KG1 (cell line): ENCODE results near the gene MAPK10.

Experiments
- DNase-seq: peaks from one replicate; lab custom pipeline; 2025; lab: John Stamatoyannopoulos, UW

Gene MAPK10

DNA sequence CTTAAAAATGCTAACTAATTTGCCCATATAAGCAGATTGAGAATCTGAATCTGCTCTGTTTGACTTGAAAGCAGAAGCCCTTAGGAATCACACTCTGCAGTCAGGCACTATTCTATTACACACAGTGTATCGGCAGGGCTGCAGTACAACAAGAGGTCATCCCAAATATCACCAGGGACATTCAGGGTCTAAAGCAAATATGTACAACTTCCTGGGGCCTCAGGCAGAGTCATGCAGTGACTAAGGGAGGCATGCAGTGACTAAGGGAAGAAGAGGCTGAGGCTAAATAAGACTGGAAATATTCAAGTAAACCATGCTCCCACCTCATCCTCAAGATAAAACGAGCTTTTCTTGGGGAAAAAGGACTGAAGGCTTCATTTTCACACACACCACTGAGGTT is 20.9 kb downstream of the MAPK10 start:
- DNase-seq = no peak

DNA sequence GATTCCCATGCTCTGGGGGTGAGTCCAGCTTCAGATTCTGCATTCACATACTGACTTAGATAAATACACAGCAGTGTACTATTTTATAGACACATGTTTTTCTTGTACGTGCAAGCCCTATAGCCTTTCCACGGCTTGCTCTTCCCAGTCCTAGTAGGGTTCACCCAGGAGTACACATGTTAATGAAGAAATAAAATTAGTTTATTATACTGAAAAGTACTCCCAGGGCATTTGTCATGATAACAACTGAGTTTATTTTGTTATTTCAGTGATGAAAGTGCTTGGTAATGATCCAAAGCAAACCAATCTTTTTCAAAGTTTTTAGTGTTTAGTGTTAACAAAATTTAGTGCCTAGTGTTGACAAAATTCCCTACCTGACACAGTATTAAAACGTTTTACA is 21.3 kb downstream of the MAPK10 start:
- DNase-seq = no peak

DNA sequence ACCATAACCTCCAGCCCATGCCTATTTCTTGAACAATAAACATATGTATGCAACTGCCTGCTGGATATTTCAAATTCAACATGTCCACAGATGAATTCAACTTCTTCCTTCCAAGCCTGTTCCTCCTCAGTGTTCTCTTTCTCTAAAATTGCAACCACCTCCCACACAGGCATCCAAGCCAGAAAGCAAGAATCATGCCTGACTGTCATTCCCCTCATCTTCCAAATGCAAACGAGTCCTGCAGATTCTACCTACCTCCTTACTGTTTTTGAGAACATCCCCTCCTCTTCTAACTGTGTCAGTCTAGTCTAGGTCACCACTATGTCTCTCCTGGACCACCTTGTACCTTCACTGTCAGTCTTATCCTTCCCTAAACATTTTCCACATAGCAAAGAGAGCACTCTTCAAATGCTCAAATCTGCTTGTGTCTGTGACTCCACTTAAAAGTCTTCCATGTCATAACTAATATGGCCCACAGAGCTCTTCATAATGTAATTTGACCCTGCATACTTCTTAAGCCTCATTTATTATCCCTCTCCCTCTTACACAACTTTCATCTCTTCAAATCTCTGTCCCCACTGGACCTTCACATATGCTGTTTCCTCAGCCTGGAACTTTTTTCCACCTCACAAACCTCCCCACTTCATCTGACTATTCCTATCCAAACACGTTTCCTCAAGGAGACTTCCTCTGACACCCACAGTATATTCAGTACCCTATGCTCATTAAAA is 25.7 kb downstream of the MAPK10 start:
- DNase-seq = no peak

DNA sequence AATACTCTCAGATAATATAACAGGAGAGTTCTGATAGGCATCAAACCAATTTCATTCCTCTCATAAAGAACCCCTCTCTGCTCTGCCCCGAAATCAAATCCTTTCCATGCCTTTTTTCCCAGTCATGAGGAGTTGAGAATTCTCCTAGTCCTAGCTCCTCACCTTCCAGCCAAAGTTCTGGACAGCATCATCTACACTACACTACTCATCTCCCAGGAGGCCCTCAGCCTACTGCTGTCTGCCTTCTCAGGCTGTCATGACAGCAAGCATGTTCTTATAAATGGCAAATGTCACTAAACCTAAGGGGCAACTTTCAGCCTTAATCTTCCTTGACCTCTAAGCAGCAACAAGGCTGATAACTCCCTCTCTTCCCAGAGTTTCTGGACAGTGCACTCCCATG is 26.6 kb downstream of the MAPK10 start:
- DNase-seq = no peak

GRCh38 chr4:86330961-86331742 is 28.7 kb downstream of the MAPK10 start:
- DNase-seq = peak; percentile 37

DNA sequence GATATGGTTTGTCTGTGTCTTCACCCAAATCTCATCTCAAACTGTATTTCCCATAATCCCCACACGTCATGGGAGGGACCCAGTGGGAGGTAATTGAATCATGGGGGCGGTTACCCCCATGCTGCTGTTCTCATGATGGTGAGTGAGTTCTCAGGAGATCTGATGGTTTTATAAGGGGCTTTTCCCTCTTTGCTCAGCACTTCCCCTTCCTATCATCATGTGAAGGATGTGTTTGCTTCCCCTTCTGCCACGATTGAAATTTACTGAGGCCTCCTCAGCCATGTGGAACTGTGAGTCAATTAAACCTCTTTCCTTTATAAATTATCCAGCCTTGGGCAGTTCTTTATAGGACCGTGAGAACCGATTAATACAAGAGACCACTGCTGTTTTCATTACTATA is 29.4 kb downstream of the MAPK10 start:
- peak; percentile 33 for DNase-seq

GRCh38 chr4:86329431-86329830 is 30.4 kb downstream of the MAPK10 start:
- DNase-seq = no peak

DNA sequence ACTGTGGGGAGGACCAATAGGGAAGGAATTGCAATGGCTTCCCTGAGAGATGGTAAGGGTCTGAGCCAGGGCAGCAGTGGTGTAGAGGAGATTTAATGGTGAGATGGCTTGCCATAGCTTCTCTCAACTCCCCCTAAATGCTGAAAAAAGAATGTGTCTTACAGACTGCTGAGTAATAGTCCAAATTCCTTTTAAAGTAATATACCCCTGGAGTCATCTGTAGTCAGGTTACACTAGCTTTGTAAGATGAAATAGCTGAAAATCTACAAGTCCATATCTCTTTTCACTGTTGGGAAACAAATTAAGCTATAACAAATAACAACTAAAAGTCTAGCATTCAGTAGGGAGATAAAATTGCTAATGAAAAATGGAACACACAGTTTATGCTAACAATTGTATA is 33.5 kb downstream of the MAPK10 start:
- DNase-seq = no peak

GRCh38 chr4:86319390-86319789 is 40.5 kb downstream of the MAPK10 start:
- no peak for DNase-seq

DNA sequence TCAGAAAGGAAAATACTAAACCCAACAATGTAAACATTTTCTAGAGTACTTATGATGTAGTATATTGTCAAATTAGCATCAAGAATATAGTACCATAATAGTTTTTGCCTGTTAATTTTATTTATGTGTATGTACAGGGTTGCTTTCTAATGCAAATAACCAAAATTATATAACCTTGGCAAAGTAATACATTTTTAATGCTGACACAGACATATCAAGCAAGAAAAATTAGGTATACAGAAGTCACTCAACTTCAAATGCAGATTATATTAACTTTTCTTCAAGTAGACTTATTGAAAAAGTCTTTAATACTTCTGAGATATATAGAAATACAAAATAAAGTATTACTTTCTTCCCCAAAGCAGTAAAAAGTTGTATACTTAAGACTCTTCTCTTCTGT is 44.3 kb downstream of the MAPK10 start:
- no peak for DNase-seq

GRCh38 chr4:86313656-86314055 is 46.2 kb downstream of the MAPK10 start:
- DNase-seq = no peak

- DNase-seq = no peak
Observed at GRCh38 chr4:86307432-86307831, 52.4 kb downstream of the MAPK10 start.

DNA sequence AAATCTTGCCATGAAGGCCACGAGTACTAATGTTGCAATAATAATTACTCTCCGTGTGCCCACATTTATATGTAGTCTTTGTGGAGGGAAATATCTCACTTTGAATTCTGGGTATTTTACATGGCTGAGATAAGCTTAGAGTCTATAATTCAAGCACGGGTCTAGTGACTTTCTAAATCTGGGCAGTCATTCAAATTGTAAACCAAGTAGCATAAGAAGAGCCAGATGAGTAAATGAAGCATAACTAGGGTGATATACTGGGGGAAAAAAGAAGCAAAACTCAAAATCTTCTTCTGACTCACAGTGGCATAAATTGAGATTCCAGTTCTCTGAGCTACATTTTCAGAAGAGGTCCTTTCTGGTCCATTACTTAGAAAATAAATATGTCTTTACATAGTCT is 53.0 kb downstream of the MAPK10 start:
- DNase-seq = no peak

DNA sequence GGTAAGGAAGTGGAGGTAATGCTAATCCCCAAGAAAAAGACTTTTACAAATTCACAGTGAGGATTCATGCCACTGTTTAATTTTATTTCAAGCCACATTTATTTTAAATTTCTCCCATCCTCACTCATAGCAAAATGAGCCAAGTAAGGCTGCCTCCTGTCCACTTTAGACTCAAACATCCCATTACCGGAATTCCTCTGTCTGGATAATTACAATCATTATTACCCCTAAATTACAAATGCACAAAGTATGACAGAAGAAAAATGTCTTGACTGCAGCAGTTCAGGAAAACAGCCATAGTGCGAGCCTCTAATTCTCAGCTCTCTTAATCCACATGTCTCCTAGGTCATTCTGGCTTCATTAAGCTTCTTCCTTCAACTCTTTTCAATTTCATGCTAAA is 57.0 kb downstream of the MAPK10 start:
- DNase-seq = no peak

DNA sequence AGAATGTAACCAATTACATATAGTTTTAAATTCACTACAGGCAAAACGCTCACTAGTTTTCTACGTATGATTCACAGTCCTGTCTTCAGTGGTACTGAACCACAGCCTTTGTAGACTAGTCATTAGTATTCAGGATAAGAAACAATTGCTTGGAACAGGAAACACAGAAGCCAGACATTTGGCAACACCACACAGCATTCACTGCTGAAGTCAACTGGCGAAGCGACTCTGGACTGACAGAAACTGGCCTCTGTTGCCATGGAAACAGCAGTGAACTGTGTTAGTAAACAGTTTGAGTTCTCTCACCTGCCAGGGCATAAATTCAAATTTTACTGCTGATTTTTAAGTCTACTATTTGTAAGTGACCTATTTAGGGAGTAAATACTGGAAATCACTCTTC is 57.6 kb downstream of the MAPK10 start:
- no peak for DNase-seq

DNA sequence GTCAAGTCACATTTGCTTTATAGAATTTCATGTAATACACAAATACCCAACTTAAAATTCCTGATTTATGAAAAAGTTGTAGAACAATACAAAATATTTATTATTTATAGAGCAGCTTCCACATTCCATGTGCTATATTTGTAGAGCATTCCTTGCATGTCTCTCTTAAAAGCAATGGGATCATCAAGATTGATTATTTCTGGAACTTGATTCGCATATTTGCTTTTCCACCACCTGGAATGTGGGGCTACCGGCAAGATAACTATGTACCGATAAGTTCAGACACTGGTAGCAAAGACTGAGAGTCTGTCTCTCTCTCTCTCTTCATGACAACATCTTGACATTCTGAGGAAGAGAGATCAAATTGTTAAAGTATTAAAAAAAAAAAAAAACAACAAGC is 59.3 kb downstream of the MAPK10 start:
- no peak for DNase-seq

- DNase-seq = no peak
Observed at GRCh38 chr4:86296865-86297264, 63.0 kb downstream of the MAPK10 start.

DNA sequence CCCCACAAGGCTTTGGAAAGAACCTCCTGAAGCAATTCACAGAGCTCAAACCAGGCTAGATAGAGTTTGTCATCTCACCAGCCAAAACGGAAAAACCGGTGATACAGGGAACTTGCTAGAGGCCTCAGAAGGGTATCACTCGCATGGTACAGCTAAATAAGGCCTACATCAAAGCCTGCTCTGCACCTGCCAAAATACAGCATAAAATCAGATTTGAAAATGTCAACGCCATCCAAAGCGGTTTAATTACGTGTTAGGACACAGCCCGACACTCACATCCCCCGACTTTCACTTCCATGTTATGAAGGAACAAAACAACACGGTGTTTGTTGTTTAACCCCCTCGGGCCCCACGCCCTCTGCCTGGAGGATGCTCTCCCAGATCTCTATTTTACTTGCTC is 65.0 kb downstream of the MAPK10 start:
- DNase-seq = no peak

GRCh38 chr4:86291180-86291579 is 68.7 kb downstream of the MAPK10 start:
- no peak for DNase-seq

- no peak for DNase-seq
Observed at GRCh38 chr4:86286726-86287125, 73.1 kb downstream of the MAPK10 start.

DNA sequence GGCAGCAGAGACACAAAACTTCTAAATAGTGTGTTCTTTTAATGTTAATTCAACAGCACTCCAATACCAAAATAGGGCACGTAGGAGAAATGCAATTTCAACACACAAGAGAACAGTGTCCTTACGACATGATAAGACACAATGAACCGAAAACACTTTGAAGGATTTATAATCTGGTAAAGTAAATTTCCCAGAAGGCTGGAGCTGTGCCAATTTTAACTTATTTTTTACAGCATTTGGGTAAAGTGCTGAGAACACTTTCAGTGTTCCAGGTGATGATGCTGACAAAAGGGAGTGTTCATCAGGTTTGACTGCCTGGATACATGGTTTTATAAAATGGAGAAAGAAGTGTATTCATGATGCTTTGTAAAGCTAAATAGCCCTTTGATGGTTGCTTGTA is 76.5 kb downstream of the MAPK10 start:
- DNase-seq = no peak

DNA sequence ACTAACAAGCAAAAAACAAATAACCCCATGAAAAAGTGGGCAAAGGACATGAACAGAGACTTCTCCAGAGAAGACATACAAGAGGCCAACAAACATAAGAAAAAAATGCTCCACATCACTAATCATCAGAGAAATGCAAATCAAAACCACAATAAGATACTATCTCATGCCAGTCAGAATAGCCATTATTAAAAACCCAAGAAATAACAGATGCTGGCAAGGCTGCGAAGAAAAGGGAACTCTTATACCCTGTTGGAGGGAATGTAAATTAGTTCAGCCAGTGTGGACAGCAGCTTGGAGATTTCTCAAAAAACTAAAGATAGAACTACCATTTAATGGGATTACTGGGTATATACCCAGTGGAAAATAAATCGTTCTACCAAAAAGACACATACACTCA is 79.6 kb downstream of the MAPK10 start:
- DNase-seq = no peak

- DNase-seq = no peak
Observed at GRCh38 chr4:86279293-86279960, 80.4 kb downstream of the MAPK10 start.
